ENCODE measurements around the gene PTGFR. TPM values are rescaled to one million over a fixed set of nuclear protein-coding genes. Genes with fewer than 3 reads are reported as not detected.

The PTGFR gene
- total RNA-seq, 4 donors from 2014 or later = 0.66 to 2.3 (median 1.6) TPM; not detected in 1

GRCh38 chr1:78465143-78465542, 25.6 kb upstream of the PTGFR start:
- Histone ChIP-seq H3K4me3 (no peak overlapping the region), H3K9me3 (peaks cover 0 to 13% (median 5%) of the 10 kb centered on the region in 3 donors), H3K36me3 (no peaks in the 10 kb centered on the region), H3K27me3 (no peaks in the 10 kb centered on the region), H3K27ac (no peak overlapping the region), H3K4me1 (no peaks in the 10 kb centered on the region)
- intact Hi-C loops (cut with DNase I) = no loop called here
- WGBS, 2 donors = 21% methylated on average over 1 of the region's 1 CpG; no CpG with 5 or more reads in 1 of the 2 donors
- DNase-seq = no peak
- TF ChIP-seq CTCF (IDR thresholded peaks at IDR 0.05) = no peak
- no peak for TF ChIP-seq POLR2A (IDR thresholded peaks at IDR 0.05)

GRCh38 chr1:78468521-78468920, 22.3 kb upstream of the PTGFR start:
- intact Hi-C loops (cut with DNase I) = no loop called here
- no peak for TF ChIP-seq CTCF (IDR thresholded peaks at IDR 0.05)
- no peak for TF ChIP-seq POLR2A (IDR thresholded peaks at IDR 0.05)
- 71 to 100% methylated on average over 1 of the region's 1 CpG for WGBS, 2 donors
- Histone ChIP-seq H3K9me3 (no peaks in the 10 kb centered on the region), H3K27me3 (no peaks in the 10 kb centered on the region), H3K4me3 (no peak overlapping the region), H3K27ac (no peak overlapping the region), H3K36me3 (no peaks in the 10 kb centered on the region), H3K4me1 (no peaks in the 10 kb centered on the region)
- no peak for DNase-seq

- H3K9me3 ChIP-seq = no peaks in the 10 kb centered on the region
- no peaks in the 10 kb centered on the region for H3K4me1 ChIP-seq
- TF ChIP-seq POLR2A (IDR thresholded peaks at IDR 0.05) = no peak
- TF ChIP-seq CTCF (IDR thresholded peaks at IDR 0.05) = no peak
- no peak overlapping the region for H3K4me3 ChIP-seq
- H3K27me3 ChIP-seq = no peaks in the 10 kb centered on the region
- no peak overlapping the region for H3K27ac ChIP-seq
- no peaks in the 10 kb centered on the region for H3K36me3 ChIP-seq
- 71 to 100% methylated on average over 1 of the region's 1 CpG for WGBS, 2 donors
- DNase-seq = no peak
- intact Hi-C loops (cut with DNase I) = no loop called here
Observed at GRCh38 chr1:78469576-78469975, 21.2 kb upstream of the PTGFR start.

- intact Hi-C loops (cut with DNase I) = no loop called here
- WGBS, 2 donors = 33 to 50% methylated on average over 2 of the region's 2 CpGs
Observed at GRCh38 chr1:78471890-78472620, 18.7 kb upstream of the PTGFR start.

More at GRCh38 chr1:78471890-78472620, 18.7 kb upstream of the PTGFR start:
- TF ChIP-seq POLR2A (IDR thresholded peaks at IDR 0.05) (no peak), CTCF (IDR thresholded peaks at IDR 0.05) (no peak)
- no peaks in the 10 kb centered on the region for H3K9me3 ChIP-seq
- no peaks in the 10 kb centered on the region for H3K4me1 ChIP-seq
- no peaks in the 10 kb centered on the region for H3K36me3 ChIP-seq
- no peak overlapping the region for H3K4me3 ChIP-seq
- DNase-seq = no peak
- H3K27me3 ChIP-seq = no peaks in the 10 kb centered on the region
- H3K27ac ChIP-seq = no peak overlapping the region

Data from esophagus squamous epithelium (tissue), 5 donors.